Measurements from ENCODE around the gene SYT2. TPM values are rescaled to one million over a fixed set of nuclear protein-coding genes. Genes with fewer than 3 reads are reported as not detected.
"Not testable (repeated sequence)": the region's sequence is repeated elsewhere in the genome, so short reads cannot be mapped to it uniquely, and the experiment has no call there.

Gene SYT2
- total and polyA plus RNA-seq, 2 of the 13 experiments (the other 11 are each of a cell fraction or from before 2014, with no cell fraction given), result not detected

DNA sequence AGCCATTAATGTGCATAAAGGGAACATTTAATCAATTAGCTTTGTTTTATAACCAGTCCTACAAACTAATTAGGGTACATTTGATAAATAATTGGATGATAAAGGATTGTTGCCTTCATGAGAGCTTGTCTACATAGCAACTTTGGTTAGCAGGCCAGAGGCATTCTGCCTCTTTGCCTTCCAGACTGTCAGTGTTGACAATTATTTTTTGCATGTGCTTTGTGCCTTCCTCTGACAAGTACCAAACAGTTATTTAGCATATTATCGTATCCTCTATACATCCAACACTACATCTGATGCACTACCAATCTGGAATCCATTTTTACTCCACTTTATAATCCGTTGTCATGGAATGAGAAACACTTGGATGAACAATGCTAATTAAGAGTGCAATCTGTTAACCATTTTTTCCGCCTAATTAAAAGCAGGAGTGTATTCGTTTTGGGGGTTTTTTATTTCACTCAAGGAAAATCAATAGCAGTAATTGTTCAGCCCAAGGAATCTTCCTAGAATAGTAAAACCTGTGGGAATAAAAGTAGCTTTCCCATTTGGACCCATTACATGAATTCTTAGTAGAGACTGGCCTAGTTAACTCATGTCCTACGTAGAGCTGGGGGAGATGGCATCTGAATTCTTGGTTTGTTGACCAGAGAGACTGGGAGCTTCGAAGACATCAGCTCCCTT, 165.3 kb downstream of the SYT2 start:
- in situ Hi-C loops (cut with HindIII; ENCODE audit: extremely low pct_ligation_motif_present, low pct_unique_long_range_greater_than_20kb); intact Hi-C loops (cut with micrococcal nuclease; ENCODE audit: unreplicated experiment); H3K27me3 ChIP-seq (ENCODE audit: control insufficient read depth in 1 of 2, insufficient read depth in 2 of 2, low read length in 2 of 2): not testable (repeated sequence)

DNA sequence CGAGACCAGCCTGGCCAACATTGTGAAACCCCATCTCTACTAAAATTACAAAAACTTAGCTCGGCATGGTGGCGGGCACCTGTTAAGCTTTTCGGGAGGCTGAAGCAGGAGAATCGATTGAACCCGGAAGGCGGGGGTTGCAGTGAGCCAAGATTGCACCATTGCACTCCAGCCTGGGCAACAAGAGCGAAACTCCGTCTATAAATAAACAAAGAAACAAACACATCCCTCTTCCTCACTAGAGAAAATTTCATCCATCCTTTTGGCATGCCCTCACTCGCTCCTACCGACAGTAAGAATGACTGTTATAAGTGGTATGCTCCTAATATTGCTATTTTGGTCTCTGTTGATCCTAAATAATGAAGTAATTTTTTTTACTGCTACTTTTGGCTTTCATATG, 166.7 kb downstream of the SYT2 start:
- peaks cover 24% of the 10 kb centered on the region for H3K4me1 ChIP-seq (ENCODE audit: insufficient read depth, low read length)
- FAIRE-seq; H3K79me2 ChIP-seq (ENCODE audit: insufficient read depth, low read length); H3K27ac ChIP-seq (ENCODE audit: extremely low read length, insufficient read depth, low read length); H3K4me3 ChIP-seq (replicated peaks in 1 of 3; ENCODE audit: insufficient read depth in 1 of 3, low read depth in 2 of 3, low read length in 3 of 3); POLR2A ChIA-PET; H3K9me3 ChIP-seq (ENCODE audit: low read length); in situ Hi-C loops (cut with HindIII; ENCODE audit: extremely low pct_ligation_motif_present, low pct_unique_long_range_greater_than_20kb); BruUV-seq (replicated peaks); H3K4me2 ChIP-seq (ENCODE audit: low read depth, low read length); H3K27me3 ChIP-seq (ENCODE audit: control insufficient read depth in 1 of 2, insufficient read depth in 2 of 2, low read length in 2 of 2); H2AFZ ChIP-seq (ENCODE audit: low read length); ATAC-seq; DNase-seq (ENCODE audit: low spot score); H4K20me1 ChIP-seq (ENCODE audit: insufficient read depth, low read length); H3K36me3 ChIP-seq (replicated peaks in 1 of 2; ENCODE audit: control insufficient read depth in 1 of 2, insufficient read depth in 2 of 2, low read length in 2 of 2); H3K9ac ChIP-seq (ENCODE audit: insufficient read depth, low read depth, low read length); intact Hi-C loops (cut with micrococcal nuclease; ENCODE audit: unreplicated experiment); CTCF ChIA-PET (ENCODE audit: low intra/inter-chr PET ratio, low total read pairs): not testable (repeated sequence)
- 96% methylated on average over 11 of the region's 11 CpGs for WGBS (ENCODE audit: low lambda C conversion rate)

More for the DNA sequence above, 165.3 kb downstream of the SYT2 start:
- H4K20me1 ChIP-seq (ENCODE audit: insufficient read depth, low read length); CTCF ChIA-PET (ENCODE audit: low intra/inter-chr PET ratio, low total read pairs); H3K4me2 ChIP-seq (ENCODE audit: low read depth, low read length); BruUV-seq (replicated peaks); H3K9ac ChIP-seq (ENCODE audit: insufficient read depth, low read depth, low read length); H2AFZ ChIP-seq (ENCODE audit: low read length); H3K9me3 ChIP-seq (ENCODE audit: low read length); POLR2A ChIA-PET; DNase-seq (ENCODE audit: low spot score); H3K27ac ChIP-seq (ENCODE audit: extremely low read length, insufficient read depth, low read length); FAIRE-seq; H3K36me3 ChIP-seq (replicated peaks in 1 of 2; ENCODE audit: control insufficient read depth in 1 of 2, insufficient read depth in 2 of 2, low read length in 2 of 2); H3K79me2 ChIP-seq (ENCODE audit: insufficient read depth, low read length); ATAC-seq; H3K4me3 ChIP-seq (replicated peaks in 1 of 3; ENCODE audit: insufficient read depth in 1 of 3, low read depth in 2 of 3, low read length in 3 of 3): not testable (repeated sequence)
- peaks cover 13% of the 10 kb centered on the region for H3K4me1 ChIP-seq (ENCODE audit: insufficient read depth, low read length)
- 97% methylated on average over 6 of the region's 6 CpGs for WGBS (ENCODE audit: low lambda C conversion rate)

DNA sequence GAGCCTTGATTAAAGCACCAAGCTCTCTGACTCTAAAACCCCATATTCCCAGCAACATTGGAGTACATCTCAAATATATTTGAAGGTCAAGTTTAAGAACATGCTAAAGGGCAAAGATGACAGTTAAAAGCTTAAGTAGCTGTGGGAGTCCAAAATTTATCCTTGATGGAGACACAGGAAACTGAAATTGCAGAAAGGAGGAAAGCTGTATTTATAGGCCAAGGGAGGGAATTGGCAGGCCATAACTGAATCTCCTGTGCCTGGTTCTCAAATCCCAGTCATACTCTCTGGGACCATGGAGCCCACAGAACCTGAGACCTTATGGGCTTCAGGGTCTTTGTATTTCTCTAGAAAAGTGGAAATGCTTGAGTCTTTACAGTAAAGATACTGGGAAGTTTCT, 167.8 kb downstream of the SYT2 start:
- H3K4me2 ChIP-seq (ENCODE audit: low read depth, low read length); H3K36me3 ChIP-seq (replicated peaks in 1 of 2; ENCODE audit: control insufficient read depth in 1 of 2, insufficient read depth in 2 of 2, low read length in 2 of 2); H3K27ac ChIP-seq (ENCODE audit: extremely low read length, insufficient read depth, low read length); POLR2A ChIA-PET; H3K27me3 ChIP-seq (ENCODE audit: control insufficient read depth in 1 of 2, insufficient read depth in 2 of 2, low read length in 2 of 2); H3K9me3 ChIP-seq (ENCODE audit: low read length); H2AFZ ChIP-seq (ENCODE audit: low read length); BruUV-seq (replicated peaks); intact Hi-C loops (cut with micrococcal nuclease; ENCODE audit: unreplicated experiment); H3K9ac ChIP-seq (ENCODE audit: insufficient read depth, low read depth, low read length); CTCF ChIA-PET (ENCODE audit: low intra/inter-chr PET ratio, low total read pairs); H3K4me3 ChIP-seq (replicated peaks in 1 of 3; ENCODE audit: insufficient read depth in 1 of 3, low read depth in 2 of 3, low read length in 3 of 3); H4K20me1 ChIP-seq (ENCODE audit: insufficient read depth, low read length); ATAC-seq; H3K79me2 ChIP-seq (ENCODE audit: insufficient read depth, low read length); FAIRE-seq; DNase-seq (ENCODE audit: low spot score); in situ Hi-C loops (cut with HindIII; ENCODE audit: extremely low pct_ligation_motif_present, low pct_unique_long_range_greater_than_20kb): not testable (repeated sequence)
- peaks cover 31% of the 10 kb centered on the region for H3K4me1 ChIP-seq (ENCODE audit: insufficient read depth, low read length)

DNA sequence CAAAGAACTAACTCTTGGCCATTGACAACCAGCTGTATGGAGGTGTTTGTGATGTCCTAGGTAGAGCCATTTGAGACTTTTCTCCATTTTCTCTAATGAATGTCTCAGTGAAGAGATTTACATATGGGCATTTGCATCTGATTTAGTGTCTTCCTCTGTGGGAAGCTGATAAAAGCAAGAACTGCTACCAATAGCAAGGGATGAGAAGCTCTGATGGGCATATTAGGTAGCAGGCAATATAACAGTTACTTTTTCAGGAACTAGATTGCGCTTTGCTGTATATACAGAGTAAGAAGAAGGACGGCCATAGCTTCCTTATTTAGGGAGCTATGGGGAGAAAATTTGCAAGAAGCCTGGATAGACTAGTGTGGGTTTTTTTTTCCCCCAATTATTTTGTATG, 169.4 kb downstream of the SYT2 start:
- BruUV-seq (replicated peaks); H3K4me2 ChIP-seq (ENCODE audit: low read depth, low read length); in situ Hi-C loops (cut with HindIII; ENCODE audit: extremely low pct_ligation_motif_present, low pct_unique_long_range_greater_than_20kb); H3K36me3 ChIP-seq (replicated peaks in 1 of 2; ENCODE audit: control insufficient read depth in 1 of 2, insufficient read depth in 2 of 2, low read length in 2 of 2); ATAC-seq; DNase-seq (ENCODE audit: low spot score); H3K27ac ChIP-seq (ENCODE audit: extremely low read length, insufficient read depth, low read length); intact Hi-C loops (cut with micrococcal nuclease; ENCODE audit: unreplicated experiment); H4K20me1 ChIP-seq (ENCODE audit: insufficient read depth, low read length); H3K27me3 ChIP-seq (ENCODE audit: control insufficient read depth in 1 of 2, insufficient read depth in 2 of 2, low read length in 2 of 2); H2AFZ ChIP-seq (ENCODE audit: low read length); H3K79me2 ChIP-seq (ENCODE audit: insufficient read depth, low read length); POLR2A ChIA-PET; H3K9me3 ChIP-seq (ENCODE audit: low read length); FAIRE-seq; CTCF ChIA-PET (ENCODE audit: low intra/inter-chr PET ratio, low total read pairs); H3K4me3 ChIP-seq (replicated peaks in 1 of 3; ENCODE audit: insufficient read depth in 1 of 3, low read depth in 2 of 3, low read length in 3 of 3); H3K9ac ChIP-seq (ENCODE audit: insufficient read depth, low read depth, low read length): not testable (repeated sequence)
- peaks cover 17% of the 10 kb centered on the region for H3K4me1 ChIP-seq (ENCODE audit: insufficient read depth, low read length)
- WGBS (ENCODE audit: low lambda C conversion rate), result 86% methylated on average over 2 of the region's 2 CpGs
